Endothelial cell (in vitro differentiated cells): Measurements from ENCODE around the gene RHBDF2. TPM values are rescaled to one million over a fixed set of nuclear protein-coding genes. Genes with fewer than 3 reads are reported as not detected.
A peak's percentile ranks its signal among the peaks of the same experiment; 100 is the strongest.
"Not testable (repeated sequence)": the region's sequence is repeated elsewhere in the genome, so short reads cannot be mapped to it uniquely, and the experiment has no call there.

Source experiments
- DNase-seq: peaks from one replicate; pipeline ENCODE4 v3.0.0; 2021; ENCODE audit warnings: low spot score
- H3K27ac Mint-ChIP-seq: one replicate; pipeline ENCODE4 v1.8.0; 2021; ENCODE audit warnings: mixed read lengths, inconsistent platforms; ENCODE audit not compliant: unreplicated experiment
- H3K27me3 Mint-ChIP-seq: one replicate; pipeline ENCODE4 v1.8.0; 2021; ENCODE audit warnings: mild to moderate bottlenecking, moderate library complexity, mixed read lengths, inconsistent platforms; ENCODE audit not compliant: unreplicated experiment
- H3K36me3 Mint-ChIP-seq: one replicate; pipeline ENCODE4 v1.8.0; 2021; ENCODE audit warnings: mild to moderate bottlenecking, low read depth, mixed read lengths, inconsistent platforms; ENCODE audit not compliant: unreplicated experiment
- H3K4me1 Mint-ChIP-seq: one replicate; pipeline ENCODE4 v1.8.0; 2021; ENCODE audit warnings: mild to moderate bottlenecking, mixed read lengths, inconsistent platforms; ENCODE audit not compliant: unreplicated experiment
- H3K4me3 Mint-ChIP-seq: one replicate; pipeline ENCODE4 v1.8.0; 2021; ENCODE audit warnings: mild to moderate bottlenecking, mixed read lengths, inconsistent platforms; ENCODE audit not compliant: unreplicated experiment
- H3K9me3 Mint-ChIP-seq: one replicate; pipeline ENCODE4 v1.8.0; 2021; ENCODE audit warnings: mixed read lengths, inconsistent platforms; ENCODE audit not compliant: unreplicated experiment
- total RNA-seq: library from RNA; stranded (reverse); fragmentation: NEBNext Ultra II Directional; extraction: Animal tissue kit (Norgen Biotek cat#: 25700); gene quantifications from one replicate; pipeline ENCODE4 v1.2.1, GENCODE V29; 2021; ENCODE audit not compliant: unreplicated experiment
- TF ChIP-seq, protein P1 (sequence below): fragments of 200-600 bp; sonication (generic); IDR thresholded peaks from one replicate; pipeline ENCODE4 v1.5.0; 2021; ENCODE audit warnings: antibody characterized with exemption; ENCODE audit not compliant: unreplicated experiment

RHBDF2 gene
- total RNA-seq, 1 donor from 2014 or later = 39.3 TPM

DNA sequence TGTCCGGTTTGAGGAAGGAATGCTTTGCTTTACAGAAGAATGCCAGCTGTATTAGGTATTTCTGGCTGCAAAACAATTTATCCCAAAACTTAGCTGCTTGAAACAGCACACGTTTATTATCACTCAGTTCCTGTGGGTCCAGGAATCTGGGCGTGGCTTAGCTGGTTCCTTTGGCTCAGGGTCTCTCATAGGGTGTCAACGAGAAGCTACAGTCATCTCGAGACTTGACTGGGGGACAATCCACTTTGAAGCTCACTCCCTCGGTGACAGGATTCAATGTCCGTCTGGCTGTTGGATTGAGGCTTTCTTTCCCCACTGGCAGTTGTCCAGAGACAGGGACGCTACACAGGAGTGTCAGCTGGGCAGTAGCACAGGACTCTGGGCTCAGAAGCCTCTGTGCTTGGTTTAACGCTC is 9.6 kb upstream of the RHBDF2 start:
- H3K4me1 Mint-ChIP-seq = peaks cover 12% of the 10 kb centered on the region
- no peaks in the 10 kb centered on the region for H3K9me3 Mint-ChIP-seq

DNA sequence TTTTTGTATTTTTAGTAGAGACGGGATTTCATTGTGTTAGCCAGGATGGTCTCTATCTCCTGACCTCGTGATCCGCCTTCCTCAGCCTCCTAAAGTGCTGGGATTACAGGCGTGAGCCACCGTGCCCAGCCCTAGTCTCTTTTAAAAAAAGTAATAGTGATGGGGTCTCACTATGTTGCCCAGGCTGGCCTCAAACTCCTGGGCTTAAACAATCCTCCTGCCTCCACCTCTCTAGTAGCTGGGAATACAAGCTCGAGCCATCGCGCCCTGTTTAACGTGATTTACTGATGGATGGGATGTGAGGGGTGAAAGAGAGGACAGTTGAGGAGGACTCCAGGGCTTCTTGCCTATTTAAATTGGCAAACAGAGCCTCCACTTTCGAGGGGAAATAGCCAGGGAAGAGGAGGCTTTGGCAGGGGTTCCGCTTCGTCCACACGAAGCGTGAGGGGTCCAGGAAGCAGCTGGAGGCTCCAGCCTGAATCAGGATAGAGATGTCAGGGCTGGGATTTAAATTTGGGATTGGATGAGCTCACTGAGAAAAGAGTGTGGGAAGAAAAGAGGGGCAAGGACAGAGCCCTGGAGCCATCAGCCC is 7.3 kb upstream of the RHBDF2 start:
- DNase-seq, H3K9me3 Mint-ChIP-seq, H3K27me3 Mint-ChIP-seq, H3K36me3 Mint-ChIP-seq, H3K27ac Mint-ChIP-seq, H3K4me1 Mint-ChIP-seq, H3K4me3 Mint-ChIP-seq: not testable (repeated sequence)

More for the DNA sequence above, 9.6 kb upstream of the RHBDF2 start:
- Mint-ChIP-seq H3K4me3 (no peak overlapping the region), H3K36me3 (peaks cover 4% of the 10 kb centered on the region), H3K27me3 (peaks cover 2% of the 10 kb centered on the region), H3K27ac (no peak overlapping the region)
- TF ChIP-seq, protein P1, sequence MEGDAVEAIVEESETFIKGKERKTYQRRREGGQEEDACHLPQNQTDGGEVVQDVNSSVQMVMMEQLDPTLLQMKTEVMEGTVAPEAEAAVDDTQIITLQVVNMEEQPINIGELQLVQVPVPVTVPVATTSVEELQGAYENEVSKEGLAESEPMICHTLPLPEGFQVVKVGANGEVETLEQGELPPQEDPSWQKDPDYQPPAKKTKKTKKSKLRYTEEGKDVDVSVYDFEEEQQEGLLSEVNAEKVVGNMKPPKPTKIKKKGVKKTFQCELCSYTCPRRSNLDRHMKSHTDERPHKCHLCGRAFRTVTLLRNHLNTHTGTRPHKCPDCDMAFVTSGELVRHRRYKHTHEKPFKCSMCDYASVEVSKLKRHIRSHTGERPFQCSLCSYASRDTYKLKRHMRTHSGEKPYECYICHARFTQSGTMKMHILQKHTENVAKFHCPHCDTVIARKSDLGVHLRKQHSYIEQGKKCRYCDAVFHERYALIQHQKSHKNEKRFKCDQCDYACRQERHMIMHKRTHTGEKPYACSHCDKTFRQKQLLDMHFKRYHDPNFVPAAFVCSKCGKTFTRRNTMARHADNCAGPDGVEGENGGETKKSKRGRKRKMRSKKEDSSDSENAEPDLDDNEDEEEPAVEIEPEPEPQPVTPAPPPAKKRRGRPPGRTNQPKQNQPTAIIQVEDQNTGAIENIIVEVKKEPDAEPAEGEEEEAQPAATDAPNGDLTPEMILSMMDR = no peak
- DNase-seq = no peak

DNA sequence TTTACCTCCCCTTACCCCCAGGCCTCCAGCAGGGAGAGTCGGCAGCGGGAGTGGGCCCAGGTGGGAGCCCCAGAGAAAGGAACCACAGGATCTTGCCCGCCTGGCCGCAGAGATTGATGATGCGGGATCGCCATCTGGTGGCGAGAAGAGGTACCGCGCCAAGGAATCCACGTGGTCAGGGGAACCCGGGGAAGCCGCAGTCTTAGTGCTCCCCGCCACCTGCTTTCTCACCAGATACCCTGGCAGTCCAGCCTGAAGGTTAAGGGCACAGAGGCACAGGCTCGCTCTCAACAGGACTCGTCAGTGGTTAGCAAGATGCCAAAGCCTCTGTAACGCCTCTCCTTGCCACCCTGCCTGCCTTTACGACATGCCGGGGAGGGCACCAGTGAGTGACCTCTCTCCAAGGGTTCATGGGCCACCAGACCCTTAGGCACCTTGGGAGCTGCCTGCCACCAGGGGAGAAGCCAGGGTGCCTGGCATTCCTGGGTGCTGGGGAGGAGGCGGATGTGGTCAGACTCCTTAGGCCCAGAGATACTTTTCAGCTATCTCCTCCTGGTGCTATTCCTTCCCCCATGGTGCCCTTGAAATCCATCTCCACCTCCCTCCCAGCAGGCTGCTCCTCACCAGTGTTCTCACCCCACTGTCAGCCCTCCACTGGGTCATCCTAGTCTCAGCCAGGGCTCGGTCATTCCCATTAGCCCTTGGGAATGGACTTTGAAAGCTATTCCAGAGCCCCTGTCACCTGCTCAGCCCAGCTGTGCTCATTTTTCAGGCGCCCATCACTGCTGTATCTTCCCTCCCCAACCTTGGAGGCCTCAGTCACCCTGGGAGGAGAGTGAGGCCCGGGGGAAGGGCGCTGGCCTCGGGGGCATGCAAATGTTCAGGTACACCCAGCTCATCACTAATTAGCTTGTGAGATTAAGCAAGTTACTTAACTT is 5.5 kb upstream of the RHBDF2 start:
- TF ChIP-seq, protein P1 = peak; percentile 96
- Mint-ChIP-seq H3K4me3 (no peak overlapping the region), H3K4me1 (peaks cover 1% of the 10 kb centered on the region), H3K27me3 (peaks cover under 1% of the 10 kb centered on the region), H3K9me3 (no peaks in the 10 kb centered on the region), H3K36me3 (no peaks in the 10 kb centered on the region), H3K27ac (no peak overlapping the region)
- DNase-seq = peak; percentile 92

DNA sequence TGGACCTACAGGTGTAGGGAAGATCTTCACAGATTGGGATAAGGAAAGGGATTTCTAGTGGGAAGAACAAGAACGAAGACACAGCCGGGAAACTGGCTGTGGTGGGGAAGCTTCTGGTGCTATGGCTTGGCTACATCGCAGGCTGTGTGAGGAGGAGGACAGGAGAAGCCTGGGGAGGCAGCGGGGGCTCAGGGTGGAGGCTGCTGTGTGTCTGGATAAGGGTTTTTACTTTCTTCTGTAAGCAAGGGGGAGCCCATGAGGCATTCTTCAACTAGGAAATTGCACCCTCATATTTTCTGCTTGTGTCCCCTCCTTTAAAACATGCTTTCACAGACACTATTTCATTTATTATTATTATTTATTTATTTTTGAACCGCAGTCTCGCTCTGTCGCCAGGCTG is 2.9 kb upstream of the RHBDF2 start:
- no peak overlapping the region for H3K4me3 Mint-ChIP-seq
- DNase-seq = no peak
- TF ChIP-seq, protein P1 = no peak
- H3K27me3 Mint-ChIP-seq = peaks cover 2% of the 10 kb centered on the region
- H3K36me3 Mint-ChIP-seq = no peaks in the 10 kb centered on the region
- peaks cover 15% of the 10 kb centered on the region for H3K4me1 Mint-ChIP-seq
- no peaks in the 10 kb centered on the region for H3K9me3 Mint-ChIP-seq
- H3K27ac Mint-ChIP-seq = no peak overlapping the region

DNA sequence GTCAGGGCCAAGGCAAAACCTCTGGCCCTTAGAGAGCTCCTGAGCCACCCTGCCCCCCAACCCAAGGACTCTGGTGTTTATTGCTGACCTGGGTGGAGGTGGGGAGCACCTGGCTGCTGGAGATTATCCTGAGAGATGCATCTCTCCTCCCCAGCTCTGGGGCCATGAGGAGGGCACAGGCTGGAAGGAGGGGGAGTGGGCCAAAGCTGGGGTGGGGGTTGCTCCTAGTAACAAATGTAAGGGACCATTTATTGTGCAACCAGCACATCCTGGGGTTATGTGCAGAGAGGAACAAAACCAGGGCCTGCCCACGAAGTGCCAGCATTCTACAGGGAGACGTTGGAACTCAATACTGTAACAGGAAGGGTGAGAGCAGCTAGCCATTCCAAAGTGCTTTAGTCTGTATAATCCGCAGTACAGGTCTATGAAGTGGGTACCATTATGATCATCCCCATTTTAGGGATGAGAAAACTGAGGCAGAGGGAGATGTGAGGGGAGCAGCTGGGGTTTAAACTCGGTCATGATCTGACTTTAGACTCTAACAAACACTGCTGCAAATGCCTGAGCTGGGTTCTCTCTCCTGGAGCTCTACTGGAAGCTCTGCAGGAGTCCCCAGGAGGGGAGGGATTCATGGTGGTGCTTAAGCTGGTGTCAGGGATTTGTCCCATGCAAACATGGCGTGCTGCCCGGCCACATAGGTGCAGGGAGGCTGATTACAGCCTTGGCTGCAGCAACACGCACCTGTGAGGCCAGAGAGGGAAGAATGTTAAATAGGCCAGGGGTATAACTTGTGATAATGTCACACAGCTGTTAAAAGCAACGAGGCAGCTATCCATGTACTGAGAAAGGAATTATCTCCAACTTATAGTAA is 1.4 kb upstream of the RHBDF2 start:
- H3K9me3 Mint-ChIP-seq = no peaks in the 10 kb centered on the region
- H3K36me3 Mint-ChIP-seq = no peaks in the 10 kb centered on the region
- no peak for DNase-seq
- peak overlapping the region; percentile 47 for H3K4me3 Mint-ChIP-seq
- peaks cover 31% of the 10 kb centered on the region for H3K4me1 Mint-ChIP-seq
- peaks cover 7% of the 10 kb centered on the region for H3K27me3 Mint-ChIP-seq
- H3K27ac Mint-ChIP-seq = no peak overlapping the region
- TF ChIP-seq, protein P1 = no peak
